Lower leg skin (tissue), 4 donors: ENCODE results near the gene NAA38. TPM values are rescaled to one million over a fixed set of nuclear protein-coding genes. Genes with fewer than 3 reads are reported as not detected.

Experiments
- DNase-seq, 2 donors: peaks; one replicate each; pipeline ENCODE4 v3.0.0-alpha.2; 2019; ENCODE audit warnings: low spot score in 2 of 2
- H3K4me3 ChIP-seq: fragments of 200-600 bp; sonication (generic); 2 replicates; pipeline ENCODE4 v1.5.1; 2017; ENCODE audit warnings: mild to moderate bottlenecking, low read depth; ENCODE audit not compliant: poor library complexity, severe bottlenecking
- CTCF ChIP-seq, 3 donors: fragments of 450-650 bp; IDR thresholded peaks; one replicate each; pipeline ENCODE4 v1.5.1; 2016; ENCODE audit warnings: antibody characterized with exemption in 3 of 3, mild to moderate bottlenecking in 3 of 3, moderate library complexity in 2 of 3
- POLR2A ChIP-seq, 2 donors: fragments of 450-650 bp; IDR thresholded peaks; one replicate each; pipeline ENCODE4 v1.6.1; 2016 to 2017; ENCODE audit warnings: antibody characterized with exemption in 2 of 2, mild to moderate bottlenecking in 1 of 2, moderate library complexity in 1 of 2
- WGBS, 2 donors: methylation state at CpG; one replicate each; pipeline ENCODE4 v1.1.5; 2018; 5-methylcytosine and 5-hydroxymethylcytosine counted together
- intact Hi-C: fragments of 100-400 bp; cut with DNase I; formaldehyde crosslinking; loops from one replicate; pipeline ENCODE4 v1.15.0; 2023; ENCODE audit warnings: low total_unique reads
- total RNA-seq, 4 donors: library from RNA; depleted of rRNA; stranded (reverse); fragments of >200 nt; gene quantifications; one replicate each; pipeline ENCODE4 v1.1.0, GENCODE V29; 2016

Gene NAA38
- total RNA-seq, 4 donors from 2014 or later, result 56.8 to 101 (median 91.3) TPM

DNA sequence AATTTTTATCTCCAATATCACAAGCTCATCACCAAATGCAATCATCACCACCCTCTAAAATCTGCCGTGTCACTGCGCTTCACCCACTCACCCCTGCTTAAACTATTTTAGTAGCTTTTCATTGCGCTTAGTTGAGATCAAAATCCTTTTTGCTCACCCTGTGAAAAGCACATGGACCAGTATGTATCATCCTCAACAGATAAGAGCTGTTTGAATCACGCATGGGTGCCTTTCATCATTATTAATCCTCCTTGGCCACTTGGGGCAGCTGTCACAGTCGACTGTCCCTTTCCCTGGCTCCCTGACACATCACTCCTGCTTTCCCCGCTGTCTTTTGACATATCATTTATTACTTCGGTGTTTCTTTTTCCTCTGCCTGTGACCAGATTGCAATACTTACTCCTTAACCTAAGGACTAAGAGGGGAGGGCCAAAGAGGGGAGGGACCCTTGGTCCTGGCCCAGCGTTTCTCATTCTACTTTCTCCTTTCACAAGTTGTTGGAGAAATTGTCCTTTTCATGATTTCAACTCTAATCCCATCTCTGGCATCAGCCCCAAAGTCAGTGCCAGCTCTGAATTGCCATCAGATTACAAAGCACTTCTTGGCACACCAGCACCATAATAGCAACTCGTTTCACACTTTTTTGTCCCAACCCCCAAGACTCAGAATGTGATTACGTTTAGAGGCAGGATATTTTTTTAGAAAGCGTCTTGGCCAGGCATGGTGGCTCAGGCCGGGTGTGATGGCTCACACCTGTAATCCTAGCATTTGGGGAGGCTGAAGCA is 32.0 kb downstream of the NAA38 start:
- no peak for TF ChIP-seq POLR2A (IDR thresholded peaks at IDR 0.05)
- no peak for TF ChIP-seq CTCF (IDR thresholded peaks at IDR 0.05)
- DNase-seq, result peak in 1 of 2 donors; percentile 68
- H3K4me3 ChIP-seq, result no peak overlapping the region
- intact Hi-C loops, result no loop called here
- WGBS, 2 donors, result 30 to 33% methylated on average over 12 of the region's 12 CpGs

- 72 to 75% methylated on average over 9 of the region's 9 CpGs for WGBS, 2 donors
- no peak overlapping the region for H3K4me3 ChIP-seq
- intact Hi-C loops, result no loop called here
- no peak for TF ChIP-seq POLR2A (IDR thresholded peaks at IDR 0.05)
- peak in 1 of 2 donors; percentile 74 for DNase-seq
Measured at GRCh38 chr17:7824021-7824924, 33.1 kb downstream of the NAA38 start.

GRCh38 chr17:7823581-7824001 is 33.8 kb downstream of the NAA38 start:
- 80 to 83% methylated on average over 20 of the region's 20 CpGs for WGBS, 2 donors
- intact Hi-C loops, result no loop called here
- H3K4me3 ChIP-seq, result no peak overlapping the region
- no peak for TF ChIP-seq POLR2A (IDR thresholded peaks at IDR 0.05)
- TF ChIP-seq CTCF (IDR thresholded peaks at IDR 0.05), result no peak
- DNase-seq, result peak in 1 of 2 donors; percentile 79

DNA sequence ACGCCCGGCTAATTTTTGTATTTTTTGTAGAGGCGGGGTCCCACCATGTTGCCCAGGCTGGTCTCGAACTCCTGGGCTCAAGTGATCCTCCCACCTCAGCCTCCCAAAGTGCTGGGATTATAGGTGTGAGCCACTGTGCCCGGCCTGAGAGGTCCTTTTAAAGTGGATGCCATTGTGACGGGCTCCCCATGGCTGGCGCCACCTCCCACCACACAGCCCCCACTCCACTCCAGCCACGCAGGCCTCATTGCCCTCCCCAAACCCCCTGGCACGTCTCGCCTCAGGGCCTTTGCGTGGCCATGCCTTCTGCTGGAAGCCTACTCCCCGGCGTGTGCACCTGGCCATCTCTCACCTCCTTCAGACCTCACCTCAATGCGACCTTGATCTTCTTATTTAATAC is 35.2 kb downstream of the NAA38 start:
- H3K4me3 ChIP-seq, result no peak overlapping the region
- intact Hi-C loops, result no loop called here
- 71 to 82% methylated on average over 14 of the region's 14 CpGs for WGBS, 2 donors
- TF ChIP-seq POLR2A (IDR thresholded peaks at IDR 0.05), result no peak
- no peak for TF ChIP-seq CTCF (IDR thresholded peaks at IDR 0.05)
- no peak for DNase-seq

GRCh38 chr17:7820231-7820630 is 37.1 kb downstream of the NAA38 start:
- 81 to 88% methylated on average over 5 of the region's 5 CpGs for WGBS, 2 donors
- intact Hi-C loops, result no loop called here
- TF ChIP-seq CTCF (IDR thresholded peaks at IDR 0.05) (no peak), POLR2A (IDR thresholded peaks at IDR 0.05) (no peak)
- no peak overlapping the region for H3K4me3 ChIP-seq
- no peak for DNase-seq
